ENCODE measurements around the gene ADGRG1.

DNA sequence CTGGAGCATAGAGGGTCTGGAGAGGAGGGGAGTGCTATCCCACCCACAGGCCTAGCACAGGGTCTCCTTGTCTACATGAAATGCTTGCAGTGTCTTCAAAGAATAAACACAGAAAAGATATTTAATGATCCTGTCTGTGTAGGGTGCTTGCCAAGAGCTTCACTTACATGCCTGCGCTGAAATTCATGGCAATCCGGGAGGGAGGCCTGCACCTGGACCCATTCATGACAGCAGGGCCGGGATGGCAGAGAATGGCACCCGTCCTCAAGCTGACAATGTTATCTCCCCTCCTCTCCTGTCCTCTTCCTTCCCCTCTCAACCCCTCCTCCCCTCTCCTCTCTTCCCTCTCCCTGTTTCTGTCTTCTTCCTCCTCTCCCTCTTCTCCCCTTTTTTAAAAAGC, 41.8 kb downstream of the ADGRG1 start:
- TF ChIP-seq, protein P1, sequence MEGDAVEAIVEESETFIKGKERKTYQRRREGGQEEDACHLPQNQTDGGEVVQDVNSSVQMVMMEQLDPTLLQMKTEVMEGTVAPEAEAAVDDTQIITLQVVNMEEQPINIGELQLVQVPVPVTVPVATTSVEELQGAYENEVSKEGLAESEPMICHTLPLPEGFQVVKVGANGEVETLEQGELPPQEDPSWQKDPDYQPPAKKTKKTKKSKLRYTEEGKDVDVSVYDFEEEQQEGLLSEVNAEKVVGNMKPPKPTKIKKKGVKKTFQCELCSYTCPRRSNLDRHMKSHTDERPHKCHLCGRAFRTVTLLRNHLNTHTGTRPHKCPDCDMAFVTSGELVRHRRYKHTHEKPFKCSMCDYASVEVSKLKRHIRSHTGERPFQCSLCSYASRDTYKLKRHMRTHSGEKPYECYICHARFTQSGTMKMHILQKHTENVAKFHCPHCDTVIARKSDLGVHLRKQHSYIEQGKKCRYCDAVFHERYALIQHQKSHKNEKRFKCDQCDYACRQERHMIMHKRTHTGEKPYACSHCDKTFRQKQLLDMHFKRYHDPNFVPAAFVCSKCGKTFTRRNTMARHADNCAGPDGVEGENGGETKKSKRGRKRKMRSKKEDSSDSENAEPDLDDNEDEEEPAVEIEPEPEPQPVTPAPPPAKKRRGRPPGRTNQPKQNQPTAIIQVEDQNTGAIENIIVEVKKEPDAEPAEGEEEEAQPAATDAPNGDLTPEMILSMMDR (IDR thresholded peaks at IDR 0.05) = no peak
- no peak for TF ChIP-seq POLR2A (IDR thresholded peaks at IDR 0.05)
